ENCODE data around the gene PICALM. TPM values are rescaled to one million over a fixed set of nuclear protein-coding genes. Genes with fewer than 3 reads are reported as not detected.

PICALM gene
- total and polyA plus RNA-seq, 2 donors (not counting 3 experiments of a cell fraction or from before 2014, with no cell fraction given) = 181 to 202 TPM

- dilution Hi-C loops (cut with MboI; ENCODE audit: extremely low pct_ligation_motif_present, low sequenced_read_pairs) = no loop called here
- Histone ChIP-seq H2AFZ (ENCODE audit: low read depth, low read length) (no peak overlapping the region), H3K4me1 (ENCODE audit: control insufficient read depth, extremely low read depth, insufficient read depth, low read length) (no peaks in the 10 kb centered on the region), H4K20me1 (replicated peaks; ENCODE audit: control insufficient read depth, extremely low read depth, insufficient read depth, low read length) (no peaks in the 10 kb centered on the region), H3K9me3 (replicated peaks; ENCODE audit: control insufficient read depth, insufficient read depth, low read length) (no peaks in the 10 kb centered on the region), H3K4me2 (ENCODE audit: insufficient read depth, low read length) (no peak overlapping the region), H3K79me2 (ENCODE audit: control insufficient read depth, insufficient read depth, low read length) (peaks cover 10% of the 10 kb centered on the region), H3K36me3 (ENCODE audit: control insufficient read depth in 2 of 2, extremely low read depth in 1 of 2, insufficient read depth in 2 of 2, low read length in 2 of 2) (peaks cover 0 to 24% of the 10 kb centered on the region in 2 experiments), H3K4me3 (replicated peaks in 1 of 3; ENCODE audit: insufficient read depth in 1 of 3, low read depth in 1 of 3, low read length in 3 of 3) (no peak overlapping the region), H3K27me3 (ENCODE audit: control insufficient read depth in 2 of 2, insufficient read depth in 2 of 2, low read length in 2 of 2) (no peaks in the 10 kb centered on the region), H3K27ac (ENCODE audit: insufficient read depth, low read depth, low read length) (no peak overlapping the region), H3K9ac (replicated peaks; ENCODE audit: extremely low read depth, insufficient read depth, low read length) (no peak overlapping the region), H3K9me1 (replicated peaks; ENCODE audit: control insufficient read depth, extremely low read depth, insufficient read depth, low read length) (no peaks in the 10 kb centered on the region)
- no peak for FAIRE-seq
- ChIA-PET POLR2A (interaction anchor here (0.6 to 0.7 kb wide), 2 partner anchors 20 to 342 kb away, joined by 3 to 8 read pairs; partner anchors contain the start of gene TMEM126A), CTCF (interaction anchor here (1.0 to 2.6 kb wide), 7 partner anchors 13 to 229 kb away, joined by 3 to 8 read pairs (median 5); no protein-coding TSS in a partner anchor)
- DNase-seq (ENCODE audit: low read depth, low spot score) = no peak
- no TSS peak for BruUV-seq (replicated peaks)
- TF ChIP-seq POLR2A (IDR thresholded peaks at IDR 0.05; ENCODE audit: low read depth, low read length) (no peak), POLR2AphosphoS5 (IDR thresholded peaks at IDR 0.05; ENCODE audit: insufficient read depth, low read depth, low read length) (no peak), GATA2 (IDR thresholded peaks at IDR 0.05; ENCODE audit: insufficient read depth, insufficient read length, low read depth, low read length) (no peak), JUN (IDR thresholded peaks at IDR 0.05; ENCODE audit: borderline replicate concordance, insufficient read depth, insufficient read length, low read depth) (no peak), MYC (IDR thresholded peaks at IDR 0.05; ENCODE audit: low read depth, low read length) (no peak), CTCF (IDR thresholded peaks at IDR 0.05; ENCODE audit: extremely low read depth in 1 of 2, insufficient read depth in 1 of 2, low read depth in 1 of 2, low read length in 2 of 2) (no peak), FOS (IDR thresholded peaks at IDR 0.05; ENCODE audit: borderline replicate concordance, insufficient read depth, low read length) (no peak), EZH2 (IDR thresholded peaks at IDR 0.05; ENCODE audit: borderline replicate concordance, low read depth, low read length, severe bottlenecking) (no peak)
- TF ChIP-seq, protein P1, sequence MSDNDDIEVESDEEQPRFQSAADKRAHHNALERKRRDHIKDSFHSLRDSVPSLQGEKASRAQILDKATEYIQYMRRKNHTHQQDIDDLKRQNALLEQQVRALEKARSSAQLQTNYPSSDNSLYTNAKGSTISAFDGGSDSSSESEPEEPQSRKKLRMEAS (IDR thresholded peaks at IDR 0.05; ENCODE audit: insufficient read depth, insufficient read length) = no peak
- intact Hi-C loops (cut with micrococcal nuclease) = no loop called here
Observed at GRCh38 chr11:85989746-85990145, 79.1 kb downstream of the PICALM start.

All from endothelial cell of umbilical vein (primary cell).